Ecto neural progenitor cell (in vitro differentiated cells): ENCODE results near the gene ZNF792.
"Not testable (repeated sequence)": the region's sequence is repeated elsewhere in the genome, so short reads cannot be mapped to it uniquely, and the experiment has no call there.

Source experiments
- DNase-seq: peaks from one replicate; pipeline ENCODE4 v3.0.0-alpha.2; 2018; ENCODE audit warnings: low spot score

The ZNF792 gene

GRCh38 chr19:34998777-34999497 lies 34.9 kb upstream of the ZNF792 start:
- DNase-seq: peak; percentile 64

DNA sequence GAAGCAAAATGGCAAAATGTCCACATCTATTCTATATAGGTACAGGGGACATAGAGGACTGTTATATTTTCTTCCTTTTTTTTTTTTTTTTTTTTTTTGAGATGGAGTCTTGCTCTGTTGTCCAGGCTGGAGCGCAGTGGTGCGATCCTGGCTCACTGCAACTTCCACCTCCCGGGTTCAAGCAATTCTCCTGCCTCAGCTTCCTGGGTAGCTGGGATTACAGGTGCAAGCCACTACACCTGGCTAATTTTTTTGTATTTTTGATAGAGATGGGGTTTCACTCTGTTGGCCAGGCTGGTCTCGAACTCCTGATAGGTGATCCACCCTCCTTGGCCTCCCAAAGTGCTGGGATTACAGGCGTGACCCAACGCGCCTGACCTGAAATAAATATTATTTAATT lies 34.2 kb upstream of the ZNF792 start:
- DNase-seq: not testable (repeated sequence)

- DNase-seq: no peak
These were observed 33.1 kb upstream of the ZNF792 start for GRCh38 chr19:34997071-34997617.

- DNase-seq: no peak
These were observed 31.5 kb upstream of the ZNF792 start for GRCh38 chr19:34995551-34995950.

- no peak for DNase-seq
These were observed 30.9 kb upstream of the ZNF792 start for GRCh38 chr19:34994643-34995541.

- no peak for DNase-seq
These were observed 30.2 kb upstream of the ZNF792 start for GRCh38 chr19:34994286-34994642.

DNA sequence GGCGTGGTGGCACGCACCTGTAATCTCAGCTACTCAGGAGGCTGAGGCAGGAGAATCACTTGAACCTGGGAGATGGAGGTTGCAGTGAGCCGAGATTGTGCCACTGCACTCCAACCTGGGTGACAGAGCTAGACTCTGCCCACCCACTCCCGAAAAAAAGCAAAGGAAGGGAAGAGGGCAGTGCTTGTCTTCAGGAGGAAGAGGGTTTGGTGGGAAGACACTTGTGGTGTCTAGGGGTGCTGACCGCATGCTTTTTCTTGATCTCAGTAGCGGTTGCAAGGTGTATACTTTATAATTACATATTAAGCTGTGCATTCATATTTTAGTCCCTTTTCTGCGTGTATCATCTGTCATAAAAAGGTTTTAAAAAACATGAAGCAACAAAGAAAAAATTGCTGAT lies 28.6 kb upstream of the ZNF792 start:
- not testable (repeated sequence) for DNase-seq

GRCh38 chr19:34991542-34992333 lies 27.7 kb upstream of the ZNF792 start:
- DNase-seq: no peak

DNA sequence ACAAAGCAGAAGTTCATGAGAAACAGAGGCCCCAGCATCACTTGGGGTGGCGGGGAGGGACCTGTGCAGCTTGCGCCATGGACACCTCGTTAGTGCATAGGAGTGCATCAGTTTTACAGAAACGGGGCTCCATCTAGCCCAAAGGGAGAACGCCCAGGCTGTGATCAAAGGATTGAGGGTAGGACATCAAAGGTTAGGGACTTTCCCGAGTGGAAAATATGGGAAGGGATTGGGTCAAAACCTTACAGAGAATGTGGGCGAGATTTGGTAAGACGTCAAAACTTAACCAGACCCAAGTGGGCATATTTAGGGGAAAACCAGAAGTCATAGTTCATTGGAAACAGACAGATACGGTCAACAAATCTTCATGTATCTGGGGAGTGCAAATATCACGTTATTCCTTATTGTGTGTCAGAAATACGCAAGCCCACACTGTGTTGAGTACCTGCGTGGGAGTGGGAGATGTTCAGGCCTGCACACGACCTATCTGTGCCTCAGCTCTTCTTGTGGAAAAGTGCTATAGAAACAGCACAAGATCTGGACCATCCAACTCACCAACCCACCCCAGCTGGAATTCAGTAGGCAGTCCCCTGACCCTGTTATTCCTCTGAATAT lies 26.7 kb upstream of the ZNF792 start:
- no peak for DNase-seq

DNA sequence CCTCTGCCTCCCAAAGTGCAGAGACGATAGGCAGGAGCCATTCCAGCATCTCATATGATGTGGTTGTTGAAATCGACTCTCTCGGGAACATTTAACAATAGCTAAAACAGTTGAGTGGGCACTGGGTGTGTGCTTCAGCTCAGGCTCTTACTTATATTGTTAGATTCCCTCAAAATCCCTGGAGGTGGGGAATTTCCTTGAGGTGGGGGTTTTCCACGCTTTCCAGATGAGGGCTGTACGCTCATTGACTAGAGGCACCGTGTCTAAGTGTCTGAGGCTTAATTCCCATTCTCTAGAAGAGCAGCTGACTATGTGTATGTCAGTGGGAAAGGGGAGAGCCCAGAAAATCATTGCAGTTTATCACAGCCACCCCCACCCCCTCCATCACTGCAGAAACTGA lies 25.3 kb upstream of the ZNF792 start:
- DNase-seq: no peak

- no peak for DNase-seq
These were observed 24.1 kb upstream of the ZNF792 start for GRCh38 chr19:34988119-34988518.

DNA sequence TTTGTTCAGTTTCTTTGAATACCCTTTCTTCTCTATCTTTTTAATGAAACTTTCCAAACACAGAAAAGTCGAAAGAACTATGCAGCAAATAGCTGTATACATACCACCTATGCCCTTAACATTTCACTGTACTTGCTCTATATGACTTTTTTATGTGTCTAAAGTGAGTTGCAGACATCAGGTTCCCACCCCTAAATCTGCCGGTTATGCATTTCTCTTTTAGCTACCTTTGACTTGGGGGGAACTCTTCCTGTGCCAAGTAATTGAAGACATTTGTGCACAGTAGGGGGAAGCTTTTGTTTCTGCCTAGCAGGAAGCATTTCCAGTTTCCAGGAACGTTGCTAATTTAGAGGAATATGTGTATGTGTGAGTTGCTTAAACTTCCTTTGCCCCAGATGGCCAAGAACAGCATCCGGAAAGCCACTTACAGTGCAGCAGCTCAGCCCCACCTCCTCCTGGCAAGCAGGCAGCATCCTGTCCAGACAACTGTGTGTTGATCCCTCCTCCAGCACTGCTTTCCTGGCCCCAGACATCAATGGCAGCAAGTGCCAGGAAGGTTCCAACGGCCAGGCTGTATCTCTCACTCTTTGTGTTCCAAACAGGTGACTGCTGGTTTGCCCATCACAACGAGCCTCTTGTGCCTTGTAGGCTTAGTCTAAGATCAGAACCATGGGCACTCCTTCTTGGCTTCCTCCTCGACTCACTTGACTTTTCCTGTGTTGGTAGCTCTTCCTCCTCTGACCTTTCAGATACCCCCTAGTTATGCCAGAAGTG lies 21.4 kb upstream of the ZNF792 start:
- DNase-seq: no peak

GRCh38 chr19:34984287-34984686 lies 20.3 kb upstream of the ZNF792 start:
- no peak for DNase-seq

DNA sequence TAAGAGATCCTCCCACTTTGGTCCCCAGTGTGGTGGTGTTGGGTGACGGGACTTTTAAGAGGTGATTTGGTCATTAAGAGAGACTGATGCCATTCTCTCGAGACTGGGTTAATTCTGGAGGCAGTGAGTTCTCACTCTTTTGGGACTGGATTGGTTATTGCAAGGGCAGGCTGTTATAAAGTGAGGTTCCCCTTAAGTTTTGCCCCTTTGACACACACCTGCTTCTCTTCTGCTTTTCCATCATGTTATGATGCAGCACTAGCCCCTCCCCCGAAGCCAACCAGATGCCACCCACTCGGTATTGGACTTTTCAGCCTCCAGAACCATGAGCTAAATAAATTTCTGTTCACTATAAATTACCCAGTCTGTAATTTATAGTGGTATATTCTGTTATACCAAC lies 19.8 kb upstream of the ZNF792 start:
- DNase-seq: no peak

- DNase-seq: no peak
These were observed 18.2 kb upstream of the ZNF792 start for GRCh38 chr19:34982275-34982674.

GRCh38 chr19:34979819-34980640 lies 16.0 kb upstream of the ZNF792 start:
- no peak for DNase-seq

DNA sequence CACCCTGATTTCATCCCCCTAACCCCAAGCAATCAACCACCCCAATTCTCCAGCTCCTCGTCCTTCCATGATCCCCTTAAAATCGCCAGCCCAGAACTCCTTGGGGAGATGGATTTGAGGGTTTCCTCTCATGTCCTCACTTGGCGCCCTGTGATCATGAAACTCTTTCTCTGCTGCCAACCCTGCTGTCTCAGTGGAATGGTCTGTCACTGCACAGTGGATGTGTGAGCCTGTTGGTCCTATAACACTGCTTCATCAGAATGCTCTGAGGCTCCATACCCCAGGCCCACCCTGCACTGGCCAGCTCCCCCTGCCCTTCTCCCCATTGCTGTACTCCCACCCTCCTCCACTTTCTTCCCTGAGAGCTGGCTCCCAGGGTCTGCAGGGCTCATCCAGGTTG lies 12.6 kb upstream of the ZNF792 start:
- DNase-seq: no peak

- no peak for DNase-seq
These were observed 11.0 kb upstream of the ZNF792 start for GRCh38 chr19:34975056-34975455.

- no peak for DNase-seq
These were observed 10.6 kb upstream of the ZNF792 start for GRCh38 chr19:34974646-34975045.

DNA sequence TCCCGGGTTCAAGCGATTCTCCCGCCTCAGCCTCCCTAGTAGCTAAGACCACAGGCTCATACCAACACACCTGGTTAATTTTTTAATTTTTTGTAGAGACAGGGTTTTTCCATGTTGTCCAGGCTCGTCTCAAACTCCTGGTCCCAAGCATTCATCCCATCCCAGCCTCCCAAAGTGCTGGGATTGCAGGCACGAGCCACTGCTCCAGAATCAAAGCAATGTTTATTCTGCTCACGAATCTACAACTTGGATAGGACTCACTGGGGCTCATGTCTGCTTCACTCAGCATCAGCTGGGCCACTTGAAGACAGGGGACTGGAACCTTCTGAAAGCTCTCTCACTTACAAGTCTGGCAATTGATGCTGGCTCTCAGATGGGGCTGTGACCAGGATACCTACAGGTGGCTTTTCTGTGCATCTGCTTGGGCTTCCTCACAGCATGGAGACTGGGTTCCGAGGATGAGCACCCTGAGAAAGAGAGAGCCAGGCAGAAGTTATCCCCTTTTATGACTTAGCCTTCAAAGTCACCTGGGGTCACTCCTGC lies 8.2 kb upstream of the ZNF792 start:
- no peak for DNase-seq
